HG03060 (cell line): ENCODE results near the gene ETNK1.

ENCODE experiments used
- ATAC-seq: cut with Tn5 transposase; IDR thresholded peaks from one replicate; pipeline ENCODE4 v1.9.1; 2021; ENCODE audit warnings: low read depth, moderate number of reproducible peaks; ENCODE audit not compliant: unreplicated experiment

Gene ETNK1

DNA sequence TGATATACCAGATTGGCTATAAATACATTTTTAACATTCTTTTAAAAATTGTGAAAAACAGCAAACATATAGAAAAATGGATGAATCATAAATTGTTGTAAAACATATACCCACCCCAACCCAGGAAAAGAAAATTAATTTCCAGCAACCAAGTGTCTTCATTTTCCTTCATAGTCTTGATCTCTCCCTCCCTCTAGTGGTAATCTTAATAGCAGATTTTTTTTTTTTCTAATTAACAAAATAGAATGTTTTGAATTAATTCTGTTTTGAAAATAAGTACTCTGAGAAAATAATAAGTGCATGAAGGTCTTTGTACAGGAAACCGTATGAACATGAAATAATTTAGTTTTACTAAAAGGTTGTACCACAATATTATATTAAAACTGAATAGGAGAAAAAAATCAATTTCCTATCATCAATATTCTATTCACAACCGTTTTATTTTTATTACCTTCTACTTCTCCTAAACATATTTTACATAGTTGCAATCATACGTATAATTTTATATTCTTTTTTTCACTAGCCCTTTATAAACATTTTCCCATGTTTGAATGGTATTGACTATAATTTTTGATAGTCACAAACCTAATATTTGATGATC lies 7.0 kb downstream of the ETNK1 start:
- no peak for ATAC-seq

- ATAC-seq, result no peak
Observed at GRCh38 chr12:22634883-22635282, 9.9 kb downstream of the ETNK1 start.

DNA sequence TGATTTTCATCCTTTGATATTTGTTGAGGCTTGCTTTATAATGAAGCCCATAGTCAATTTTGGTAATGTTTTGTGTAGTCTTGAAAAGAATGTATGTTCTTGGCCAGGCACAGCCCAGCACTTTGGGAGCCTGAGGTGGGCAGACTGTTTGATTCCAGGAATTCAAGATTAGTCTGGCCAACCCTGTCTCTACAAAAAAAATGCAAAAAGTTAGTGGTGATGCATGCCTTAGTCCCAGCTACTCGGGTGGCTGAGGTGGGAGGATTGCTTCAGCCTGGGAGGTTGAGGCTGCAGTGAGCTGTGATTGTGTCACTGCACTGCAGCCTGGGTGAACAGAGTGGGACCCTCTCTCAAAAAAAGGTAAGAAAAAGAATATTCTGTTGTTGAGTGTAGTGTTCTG lies 10.8 kb downstream of the ETNK1 start:
- no peak for ATAC-seq

GRCh38 chr12:22640851-22641250 lies 15.9 kb downstream of the ETNK1 start:
- ATAC-seq, result no peak

- no peak for ATAC-seq
Observed at GRCh38 chr12:22641353-22642053, 16.5 kb downstream of the ETNK1 start.

- no peak for ATAC-seq
Observed at GRCh38 chr12:22648668-22649067, 23.7 kb downstream of the ETNK1 start.

GRCh38 chr12:22653075-22653474 lies 28.1 kb downstream of the ETNK1 start:
- ATAC-seq, result no peak

GRCh38 chr12:22653791-22654190 lies 28.8 kb downstream of the ETNK1 start:
- no peak for ATAC-seq

DNA sequence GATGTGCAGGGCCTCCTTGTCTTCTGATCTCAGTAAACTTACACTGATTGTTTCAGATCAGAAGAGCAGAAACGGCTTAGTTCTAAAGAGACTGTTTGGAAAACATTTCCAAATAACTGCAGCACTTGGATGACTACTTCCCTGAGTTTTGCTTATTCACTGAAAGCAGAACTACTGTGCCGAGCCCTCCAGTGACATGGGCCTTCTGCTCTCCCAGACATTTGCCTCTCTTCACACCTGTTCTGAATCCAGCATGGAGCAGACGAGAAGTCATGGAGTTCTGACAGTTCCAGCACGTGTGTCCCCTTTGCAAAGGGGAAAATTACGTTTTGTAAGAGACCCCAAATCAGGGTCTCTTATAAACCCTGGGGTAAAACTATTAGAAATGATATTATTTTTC lies 31.4 kb downstream of the ETNK1 start:
- ATAC-seq, result no peak

- no peak for ATAC-seq
Observed at GRCh38 chr12:22656831-22657230, 31.9 kb downstream of the ETNK1 start.

GRCh38 chr12:22657538-22657937 lies 32.6 kb downstream of the ETNK1 start:
- ATAC-seq, result no peak

DNA sequence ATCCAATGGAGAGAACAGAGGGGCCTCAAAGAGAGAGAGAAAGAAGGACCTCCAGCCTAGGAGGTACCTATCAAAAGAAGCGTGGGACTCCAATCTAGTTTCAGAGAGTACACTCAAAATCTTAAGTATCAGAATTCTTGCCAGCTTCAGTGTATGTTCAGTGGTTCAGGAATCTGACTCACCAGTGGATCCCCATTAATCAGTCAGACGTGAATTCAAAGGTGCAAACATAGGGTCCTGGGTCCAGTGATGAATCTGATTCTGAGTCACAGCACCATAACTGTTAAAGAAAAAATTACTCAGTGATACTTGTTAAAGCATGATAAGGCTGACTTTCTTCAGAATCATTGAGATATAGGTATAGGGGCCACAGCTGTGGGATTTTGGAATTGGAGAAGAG lies 33.2 kb downstream of the ETNK1 start:
- no peak for ATAC-seq

GRCh38 chr12:22662356-22662755 lies 37.4 kb downstream of the ETNK1 start:
- ATAC-seq, result no peak

DNA sequence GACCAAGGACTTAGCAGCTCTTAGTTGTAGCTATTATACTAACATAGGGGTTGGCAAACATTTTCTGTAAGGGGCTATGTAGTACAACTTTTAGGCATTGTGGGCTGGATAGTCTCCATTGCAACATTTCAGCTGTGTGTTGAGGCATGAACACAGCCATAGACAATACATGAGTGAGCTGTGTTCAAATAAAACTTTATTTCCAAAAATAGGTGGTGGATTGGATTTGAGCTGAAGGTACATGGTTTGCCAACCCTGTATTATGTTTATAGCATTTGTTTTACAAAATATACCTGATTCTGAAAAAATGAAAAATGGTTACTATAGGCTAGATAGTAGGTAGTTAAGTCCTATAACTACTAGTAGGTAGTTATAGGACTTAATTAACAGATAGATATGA lies 40.5 kb downstream of the ETNK1 start:
- no peak for ATAC-seq

DNA sequence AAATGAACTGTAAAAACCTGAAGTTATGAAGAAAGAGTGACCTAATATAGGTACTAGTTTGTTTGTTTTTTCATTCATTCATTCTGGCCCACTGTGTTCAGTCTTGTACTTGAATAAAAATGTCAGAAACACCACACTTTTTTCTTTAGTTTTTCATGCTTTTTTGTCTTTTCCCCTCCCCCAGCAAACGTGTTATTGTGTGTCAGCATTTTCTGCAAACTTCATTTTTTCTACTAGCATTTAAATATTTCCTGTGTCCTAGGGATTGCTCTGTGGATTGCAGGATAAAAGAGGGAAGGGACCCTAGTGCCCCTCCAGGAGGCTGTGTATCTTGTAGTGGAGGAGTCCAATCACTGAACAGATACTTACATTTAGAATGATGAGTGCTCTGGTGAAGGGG lies 42.2 kb downstream of the ETNK1 start:
- no peak for ATAC-seq

DNA sequence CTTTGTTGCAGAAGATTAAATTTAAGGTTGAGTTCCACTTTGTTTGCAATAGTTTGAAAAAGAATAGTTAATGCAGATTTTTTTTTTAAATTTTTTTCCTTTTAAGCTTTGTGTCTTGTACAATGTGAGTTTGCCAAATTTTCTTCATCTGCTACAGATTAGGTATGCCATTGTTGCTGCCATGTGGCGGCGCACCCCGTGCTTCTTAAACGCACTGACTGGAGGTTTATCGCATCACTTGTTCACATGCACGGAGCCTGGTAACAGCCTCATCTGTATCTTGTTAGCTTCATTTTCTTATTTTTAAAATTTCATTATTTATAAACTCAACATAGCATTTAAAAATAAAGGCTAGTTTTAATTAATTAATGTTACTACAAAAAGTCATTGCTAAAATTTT lies 43.5 kb downstream of the ETNK1 start:
- no peak for ATAC-seq

GRCh38 chr12:22670762-22671161 lies 45.8 kb downstream of the ETNK1 start:
- ATAC-seq, result no peak

DNA sequence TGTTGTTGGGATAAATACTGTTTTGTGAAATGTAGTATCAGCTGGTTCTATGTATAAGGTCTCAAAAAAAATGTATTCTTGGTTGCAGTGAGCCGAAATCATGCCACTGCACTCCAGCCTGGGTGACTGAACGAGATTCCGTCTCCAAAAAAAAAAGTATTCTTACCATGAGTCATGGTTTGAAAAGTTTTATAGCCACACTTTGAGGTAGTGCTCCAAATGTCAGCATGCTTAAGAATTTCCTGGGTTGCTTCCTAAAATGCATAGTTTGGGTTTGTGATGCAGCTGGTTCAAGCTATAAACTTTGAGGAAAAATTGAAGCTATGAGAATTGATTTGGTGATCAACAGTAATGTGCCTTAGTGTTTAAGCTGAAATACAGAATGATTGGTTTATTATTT lies 48.0 kb downstream of the ETNK1 start:
- ATAC-seq, result no peak

GRCh38 chr12:22677781-22678574 lies 53.0 kb downstream of the ETNK1 start:
- no peak for ATAC-seq

DNA sequence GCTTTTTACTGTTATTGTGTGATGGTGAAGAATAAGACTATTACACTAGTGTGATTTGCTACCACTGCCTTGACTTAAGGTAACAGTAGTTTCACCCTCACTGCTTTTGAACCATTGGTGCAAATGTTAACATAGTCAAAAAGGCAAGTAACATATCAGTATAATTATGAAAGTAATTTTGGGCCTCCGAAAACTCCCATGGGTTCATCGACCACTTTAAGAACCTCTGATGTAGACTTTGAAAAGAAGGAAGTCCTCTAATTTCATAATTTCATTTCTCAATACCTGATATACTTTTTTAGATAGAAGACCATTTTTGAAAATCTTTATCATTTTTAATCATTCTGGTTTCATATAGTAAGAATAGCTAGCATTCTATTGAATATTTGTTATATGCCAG lies 57.7 kb downstream of the ETNK1 start:
- no peak for ATAC-seq

DNA sequence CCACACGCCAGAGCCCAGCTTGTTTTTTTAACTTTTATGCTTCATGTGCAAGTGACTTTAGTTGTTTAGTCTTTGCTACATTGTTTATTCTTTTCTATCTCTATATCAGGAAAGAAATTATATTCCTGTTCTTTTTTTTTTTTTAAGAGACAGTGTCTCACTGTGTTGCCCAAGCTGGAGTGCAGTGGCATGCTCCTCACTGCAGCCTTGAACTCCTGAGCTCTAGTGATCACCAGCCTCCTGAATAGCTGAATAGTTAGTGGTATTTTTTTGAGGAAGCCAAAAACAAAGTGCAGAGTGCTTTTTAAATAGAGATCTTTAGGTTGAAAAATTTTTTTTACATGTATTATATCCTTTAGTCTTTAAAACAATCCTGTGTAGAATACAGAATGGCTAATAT lies 58.2 kb downstream of the ETNK1 start:
- no peak for ATAC-seq
